A172 (cell line): ENCODE results near the gene ABCA9. TPM values are rescaled to one million over a fixed set of nuclear protein-coding genes. Genes with fewer than 3 reads are reported as not detected.
"Not testable (repeated sequence)": the region's sequence is repeated elsewhere in the genome, so short reads cannot be mapped to it uniquely, and the experiment has no call there.

Source experiments
- DNase-seq: peaks from one replicate; pipeline ENCODE4 v3.0.0-alpha.2; 2015; ENCODE audit warnings: low spot score
- total RNA-seq: library from RNA; depleted of rRNA; stranded (reverse); fragments of >200 nt; shearing (Covaris generic); gene quantifications from 2 replicates; pipeline ENCODE4 v1.2.3, GENCODE V29; 2014

Gene ABCA9
- total RNA-seq, 1 experiment from 2014 or later, result 0.02 TPM

DNA sequence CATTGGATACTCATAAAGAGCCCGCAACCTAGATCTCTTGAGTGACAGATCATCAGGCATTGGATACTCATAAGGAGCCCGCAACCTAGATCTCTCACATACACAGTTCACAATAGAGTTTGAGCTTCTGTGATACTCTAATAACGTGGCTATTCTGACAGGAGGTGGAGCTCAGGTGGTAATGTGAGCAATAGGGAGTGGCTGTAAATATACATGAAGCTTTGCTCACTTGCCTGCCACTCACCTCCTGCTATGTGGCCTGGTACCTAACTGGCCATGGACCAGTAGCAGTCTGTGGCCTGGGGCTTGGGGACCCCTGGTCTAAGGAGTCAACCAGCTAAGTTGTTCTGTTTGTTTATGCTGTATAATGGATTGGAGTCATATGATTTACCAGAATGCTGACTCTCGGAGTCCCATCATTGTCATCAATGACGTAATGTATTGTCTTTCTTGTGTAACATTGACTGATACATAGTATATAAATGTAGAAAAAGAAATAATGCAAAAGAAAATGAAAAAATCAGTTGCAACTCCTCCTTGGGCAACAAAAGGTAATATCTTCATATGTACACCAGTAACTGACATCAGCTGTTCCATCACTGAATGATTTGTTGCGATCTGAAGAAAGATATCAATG is 17.5 kb downstream of the ABCA9 start:
- no peak for DNase-seq

GRCh38 chr17:69042308-69042707 is 18.4 kb downstream of the ABCA9 start:
- no peak for DNase-seq

GRCh38 chr17:69031839-69032238 is 28.9 kb downstream of the ABCA9 start:
- no peak for DNase-seq

GRCh38 chr17:69030169-69030568 is 30.6 kb downstream of the ABCA9 start:
- DNase-seq, result no peak

DNA sequence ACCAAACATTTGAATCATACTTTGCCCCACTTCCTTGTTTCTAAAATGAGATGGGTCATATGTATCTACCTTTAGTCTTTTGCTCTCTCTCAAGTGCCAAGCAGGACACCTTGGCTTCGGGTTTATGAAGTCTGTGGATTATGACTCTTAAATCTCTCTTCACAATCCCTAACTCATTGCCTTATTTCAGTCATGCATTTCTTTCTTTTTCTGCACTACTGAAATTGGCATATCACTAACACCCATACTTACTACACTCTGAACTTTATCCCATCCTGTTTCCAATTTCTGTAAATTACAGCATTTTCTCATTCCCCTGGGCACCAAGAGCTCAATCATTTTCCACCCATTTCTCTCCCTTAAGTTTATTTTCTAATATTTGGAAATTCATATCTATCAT is 42.0 kb downstream of the ABCA9 start:
- no peak for DNase-seq

- DNase-seq, result no peak
Measured at GRCh38 chr17:69018022-69018615, 42.6 kb downstream of the ABCA9 start.

DNA sequence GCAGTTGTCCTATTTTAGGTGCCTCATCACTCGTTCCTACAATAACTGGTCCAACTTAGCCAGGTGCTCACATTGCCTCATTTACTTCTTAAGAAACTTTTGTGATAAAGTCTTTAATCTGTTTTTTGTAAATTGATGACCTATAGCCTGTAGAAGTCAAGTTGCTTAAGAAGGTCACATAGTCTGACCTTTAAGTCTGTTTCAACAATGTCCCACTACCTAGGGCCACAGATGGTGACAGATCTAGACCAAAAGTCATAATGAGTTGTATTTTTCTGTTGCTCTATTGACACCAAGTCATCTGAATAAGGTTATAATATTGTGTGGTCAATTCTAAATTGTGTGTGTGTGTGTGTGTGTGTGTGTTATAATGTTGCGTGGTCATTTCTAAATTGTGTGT is 45.1 kb downstream of the ABCA9 start:
- no peak for DNase-seq

GRCh38 chr17:69012895-69013805 is 47.6 kb downstream of the ABCA9 start:
- peak; percentile 70 for DNase-seq

GRCh38 chr17:69009930-69010329 is 50.8 kb downstream of the ABCA9 start:
- no peak for DNase-seq

DNA sequence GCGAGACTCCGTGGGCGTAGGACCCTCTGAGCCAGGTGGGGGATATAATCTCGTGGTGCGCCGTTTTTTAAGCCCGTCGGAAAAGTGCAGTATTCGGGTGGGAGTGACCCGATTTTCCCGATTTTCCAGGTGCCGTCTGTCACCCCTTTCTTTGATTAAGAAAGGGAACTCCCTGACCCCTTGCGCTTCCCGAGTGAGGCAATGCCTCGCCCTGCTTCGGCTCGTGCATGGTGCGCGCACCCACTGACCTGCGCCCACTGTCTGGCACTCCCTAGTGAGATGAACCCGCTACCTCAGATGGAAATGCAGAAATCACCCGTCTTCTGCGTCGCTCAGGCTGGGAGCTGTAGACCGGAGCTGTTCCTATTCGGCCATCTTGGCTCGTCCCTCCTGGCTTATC is 56.0 kb downstream of the ABCA9 start:
- not testable (repeated sequence) for DNase-seq

GRCh38 chr17:68999743-69000142 is 61.0 kb downstream of the ABCA9 start:
- DNase-seq, result not testable (repeated sequence)

DNA sequence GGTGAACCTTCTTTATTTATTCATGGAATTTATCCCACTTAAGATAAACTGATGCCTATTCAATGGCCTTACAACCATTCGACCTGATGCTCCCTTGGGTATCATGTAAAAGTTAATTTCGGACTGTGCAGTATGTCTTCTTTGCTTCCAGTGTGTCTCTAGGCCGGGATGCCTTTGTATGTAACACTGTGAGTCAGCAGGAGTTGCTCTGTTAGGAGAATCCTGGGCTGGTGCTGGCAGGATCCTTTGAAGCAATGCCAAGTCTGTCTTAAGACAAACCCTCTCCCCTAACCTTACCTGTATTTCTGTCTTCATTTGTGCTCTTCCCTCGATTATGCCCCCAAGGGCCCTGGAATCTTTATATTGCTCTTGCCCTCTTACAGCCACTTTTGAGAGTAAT is 67.6 kb downstream of the ABCA9 start:
- no peak for DNase-seq

DNA sequence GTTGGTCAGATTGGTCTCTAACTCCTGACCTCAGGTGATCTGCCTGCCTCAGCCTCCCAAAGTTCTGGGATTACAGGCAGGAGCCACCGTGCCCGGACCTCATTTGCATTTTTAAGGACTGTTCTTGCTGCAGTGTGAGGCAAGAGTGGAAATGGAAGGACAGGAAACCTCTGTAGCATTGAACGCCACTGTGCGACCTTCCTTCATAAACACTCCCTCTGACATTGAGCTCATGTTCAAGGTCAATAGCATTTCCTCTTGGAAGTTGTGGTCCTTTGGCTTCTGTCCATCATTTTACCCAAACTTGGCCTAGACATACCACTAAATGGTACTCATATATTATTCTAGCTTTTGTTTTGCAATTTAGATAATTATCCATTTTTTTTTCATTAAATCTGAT is 72.8 kb downstream of the ABCA9 start:
- no peak for DNase-seq

DNA sequence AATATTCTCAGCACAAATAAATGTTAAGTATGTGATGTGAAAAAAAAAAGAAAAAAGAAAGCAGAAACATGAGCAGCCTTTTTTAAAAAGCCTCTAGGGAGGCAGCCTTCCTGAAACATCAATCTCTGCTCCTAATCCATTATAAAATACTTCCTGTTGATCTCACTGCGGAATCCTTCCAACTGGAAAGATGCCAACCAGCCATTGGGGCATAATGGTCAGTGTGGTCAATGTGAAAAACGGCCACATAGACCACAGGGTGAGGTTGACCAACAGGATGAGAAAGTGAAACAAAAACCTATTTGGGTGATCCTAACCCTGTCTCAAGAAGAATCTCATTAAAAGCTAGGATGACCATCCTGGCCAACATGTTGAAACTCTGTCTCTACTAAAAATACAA is 79.4 kb downstream of the ABCA9 start:
- peak; percentile 78 for DNase-seq

- DNase-seq, result no peak
Measured at GRCh38 chr17:68973098-68973846, 87.5 kb downstream of the ABCA9 start.

DNA sequence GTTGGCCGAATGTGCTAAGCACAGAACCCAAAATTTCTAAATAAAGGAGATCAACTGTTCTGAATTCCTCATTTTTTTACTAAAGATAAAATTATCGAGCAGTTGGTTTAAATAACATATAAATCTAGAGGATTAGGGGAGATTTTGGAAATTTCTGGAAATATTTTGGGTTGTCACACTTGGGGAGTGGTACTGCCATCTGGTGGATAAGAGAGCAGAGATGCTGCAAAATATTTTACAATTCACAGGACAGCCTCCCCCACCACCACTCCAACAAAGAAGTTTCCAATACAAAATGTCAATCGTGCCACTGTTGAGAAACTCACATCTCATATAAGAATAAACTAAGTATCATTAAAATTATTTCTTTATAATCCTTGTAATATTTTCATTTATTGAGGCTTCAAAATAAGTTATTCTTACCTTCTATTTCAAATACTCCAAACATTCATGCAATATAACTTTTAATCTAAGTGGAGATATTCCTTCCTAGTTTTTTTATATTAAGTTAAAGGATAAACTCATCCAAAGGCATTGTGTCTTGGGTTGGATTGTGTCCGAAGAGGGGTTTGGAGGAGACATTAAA is 88.5 kb downstream of the ABCA9 start:
- peak; percentile 21 for DNase-seq

DNA sequence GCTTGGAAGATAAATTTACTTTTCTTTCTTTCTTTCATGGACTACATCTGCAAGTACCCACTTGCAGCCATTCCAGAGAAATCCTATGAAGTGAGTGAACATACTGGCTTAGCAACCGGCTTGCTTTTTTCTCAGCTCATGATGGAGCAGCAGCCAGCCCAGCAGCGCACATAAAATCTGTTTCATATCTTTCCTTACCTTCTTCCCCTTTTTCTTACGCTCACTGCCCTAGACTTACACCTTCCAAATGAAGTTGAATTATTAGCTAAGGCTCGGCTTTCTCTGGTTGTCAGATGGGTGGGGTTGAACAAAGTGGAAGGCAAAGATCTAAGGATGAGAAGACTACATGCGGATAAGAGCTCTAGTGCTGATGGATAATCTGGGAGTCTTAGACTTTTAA is 91.6 kb downstream of the ABCA9 start:
- DNase-seq, result no peak

GRCh38 chr17:68963958-68964357 is 96.8 kb downstream of the ABCA9 start:
- no peak for DNase-seq

- DNase-seq, result no peak
Measured at GRCh38 chr17:68961214-68961882, 99.4 kb downstream of the ABCA9 start.

DNA sequence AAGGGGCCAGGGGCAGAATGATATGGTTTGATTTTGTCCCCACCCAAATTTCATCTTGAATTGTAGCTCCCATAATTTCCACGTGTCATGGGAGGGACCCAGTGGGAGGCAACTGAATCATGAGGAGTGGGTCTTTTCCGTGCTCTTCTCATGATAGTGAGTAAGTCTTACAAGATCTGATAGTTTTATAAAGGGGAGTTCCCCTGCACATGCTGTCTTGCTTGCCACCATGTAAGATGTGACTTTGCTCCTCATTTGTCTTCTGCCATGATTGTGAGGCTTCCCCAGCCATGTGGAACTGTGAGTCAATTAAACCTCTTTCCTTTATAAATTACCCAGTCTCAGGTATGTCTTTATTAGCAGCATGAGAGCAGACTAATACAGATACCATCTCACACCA is 101.6 kb downstream of the ABCA9 start:
- DNase-seq, result not testable (repeated sequence)

DNA sequence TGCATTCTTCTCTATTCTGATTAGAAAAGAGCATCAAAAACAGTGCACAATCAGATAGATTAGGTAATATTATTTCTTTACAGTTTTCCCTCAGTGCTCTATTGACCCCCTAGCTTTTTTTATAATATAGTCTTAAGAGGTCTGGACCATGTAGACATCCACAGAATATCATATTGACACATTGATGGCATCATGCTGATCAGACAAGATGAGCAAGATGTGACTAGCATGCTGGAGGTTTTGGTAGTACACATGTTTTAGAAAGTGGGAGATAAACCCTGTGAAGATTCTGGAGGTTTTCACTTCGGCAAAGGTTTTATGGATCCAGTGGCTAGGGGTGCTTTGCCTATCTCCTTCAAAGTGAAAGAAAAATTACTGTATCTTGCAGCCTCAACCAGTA is 102.8 kb downstream of the ABCA9 start:
- DNase-seq, result no peak
